ENCODE measurements around the gene CERS1. TPM values are rescaled to one million over a fixed set of nuclear protein-coding genes. Genes with fewer than 3 reads are reported as not detected.

CERS1 gene
- total RNA-seq, 1 experiment from 2014 or later, result 3.1 TPM

DNA sequence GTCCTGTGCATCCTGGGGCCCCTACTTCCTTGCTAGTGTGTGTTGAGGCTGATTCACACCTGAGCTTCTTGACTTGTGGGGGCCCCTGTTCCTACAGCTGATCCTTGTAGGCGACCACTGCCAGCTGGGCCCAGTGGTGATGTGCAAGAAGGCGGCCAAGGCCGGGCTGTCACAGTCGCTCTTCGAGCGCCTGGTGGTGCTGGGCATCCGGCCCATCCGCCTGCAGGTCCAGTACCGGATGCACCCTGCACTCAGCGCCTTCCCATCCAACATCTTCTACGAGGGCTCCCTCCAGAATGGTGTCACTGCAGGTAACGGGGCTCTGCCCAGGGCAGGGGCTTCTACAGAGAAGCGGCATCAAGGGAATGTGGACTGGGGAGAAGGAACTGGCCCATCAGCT is 38.7 kb downstream of the CERS1 start:
- no peak for DNase-seq (ENCODE audit: low spot score)

DNA sequence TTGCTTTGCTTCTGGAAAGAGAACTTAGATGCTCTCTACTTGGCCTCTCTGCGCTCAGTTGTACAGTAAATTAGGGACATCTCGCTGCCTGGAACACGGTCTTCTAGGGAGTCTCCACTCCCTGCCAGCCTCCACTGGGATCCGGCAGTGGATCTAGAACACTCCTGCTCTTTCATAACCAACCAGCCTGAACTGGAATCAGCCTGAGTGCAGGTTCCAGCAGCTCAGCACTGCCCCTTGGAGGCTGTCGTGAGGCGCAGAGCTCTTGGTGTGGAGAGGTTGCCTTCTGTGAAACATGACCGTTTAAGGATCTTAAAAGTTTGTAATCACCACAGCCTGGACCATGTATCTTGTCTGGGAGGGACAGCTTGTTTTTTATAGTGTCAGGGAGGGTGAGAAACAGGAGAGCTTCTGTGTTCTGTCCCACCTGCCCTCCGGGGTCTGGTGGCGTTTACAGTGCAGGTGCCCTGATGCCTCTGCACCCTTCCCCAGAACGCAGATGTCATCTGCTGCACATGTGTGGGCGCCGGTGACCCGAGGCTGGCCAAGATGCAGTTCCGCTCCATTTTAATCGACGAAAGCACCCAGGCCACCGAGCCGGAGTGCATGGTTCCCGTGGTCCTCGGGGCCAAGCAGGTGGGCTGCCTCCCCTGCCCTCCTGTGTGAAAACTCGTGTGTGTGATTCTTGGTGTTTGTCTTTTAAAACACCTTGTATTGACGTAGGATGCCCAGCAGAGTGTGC is 39.4 kb downstream of the CERS1 start:
- DNase-seq (ENCODE audit: low spot score), result no peak

DNA sequence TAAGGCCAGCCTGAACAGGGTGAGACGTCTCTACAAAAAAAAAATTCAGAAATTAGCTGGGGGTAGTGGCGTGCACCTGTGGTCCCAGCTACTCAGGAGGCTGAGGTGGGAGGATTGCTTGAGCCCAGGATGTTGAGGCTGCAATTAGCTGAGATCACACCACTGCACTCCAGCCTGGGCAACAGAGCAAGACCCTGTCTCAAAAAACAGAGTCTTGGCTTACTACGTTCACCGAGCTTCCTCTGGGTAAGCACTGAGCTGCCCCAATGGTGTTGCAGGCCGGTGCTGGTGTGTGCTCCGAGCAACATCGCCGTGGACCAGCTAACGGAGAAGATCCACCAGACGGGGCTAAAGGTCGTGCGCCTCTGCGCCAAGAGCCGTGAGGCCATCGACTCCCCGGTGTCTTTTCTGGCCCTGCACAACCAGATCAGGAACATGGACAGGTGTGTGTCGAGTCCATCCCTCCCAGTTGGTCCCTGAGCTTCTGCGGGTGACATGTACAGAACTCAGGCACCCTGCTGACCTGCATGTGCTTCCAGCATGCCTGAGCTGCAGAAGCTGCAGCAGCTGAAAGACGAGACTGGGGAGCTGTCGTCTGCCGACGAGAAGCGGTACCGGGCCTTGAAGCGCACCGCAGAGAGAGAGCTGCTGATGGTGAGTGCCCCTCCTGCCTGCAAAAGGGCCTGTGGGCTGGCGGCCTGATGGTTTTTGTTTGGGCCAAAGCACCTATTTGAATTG is 40.1 kb downstream of the CERS1 start:
- DNase-seq (ENCODE audit: low spot score), result no peak

DNA sequence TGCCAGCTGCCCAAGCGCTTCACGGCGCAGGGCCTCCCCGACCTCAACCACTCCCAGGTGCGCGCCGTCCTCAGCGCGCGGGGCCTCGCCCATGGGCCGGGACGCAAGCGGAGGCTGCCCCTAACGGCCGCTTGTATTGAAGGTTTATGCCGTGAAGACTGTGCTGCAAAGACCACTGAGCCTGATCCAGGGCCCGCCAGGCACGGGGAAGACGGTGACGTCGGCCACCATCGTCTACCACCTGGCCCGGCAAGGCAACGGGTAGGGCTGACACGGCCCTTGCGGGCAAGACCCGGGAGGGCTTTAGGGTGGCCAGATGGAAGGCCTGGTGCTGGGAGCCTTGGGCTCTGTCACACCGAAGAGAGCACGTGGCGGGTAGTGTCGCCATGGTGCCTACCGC is 41.0 kb downstream of the CERS1 start:
- no peak for DNase-seq (ENCODE audit: low spot score)

DNA sequence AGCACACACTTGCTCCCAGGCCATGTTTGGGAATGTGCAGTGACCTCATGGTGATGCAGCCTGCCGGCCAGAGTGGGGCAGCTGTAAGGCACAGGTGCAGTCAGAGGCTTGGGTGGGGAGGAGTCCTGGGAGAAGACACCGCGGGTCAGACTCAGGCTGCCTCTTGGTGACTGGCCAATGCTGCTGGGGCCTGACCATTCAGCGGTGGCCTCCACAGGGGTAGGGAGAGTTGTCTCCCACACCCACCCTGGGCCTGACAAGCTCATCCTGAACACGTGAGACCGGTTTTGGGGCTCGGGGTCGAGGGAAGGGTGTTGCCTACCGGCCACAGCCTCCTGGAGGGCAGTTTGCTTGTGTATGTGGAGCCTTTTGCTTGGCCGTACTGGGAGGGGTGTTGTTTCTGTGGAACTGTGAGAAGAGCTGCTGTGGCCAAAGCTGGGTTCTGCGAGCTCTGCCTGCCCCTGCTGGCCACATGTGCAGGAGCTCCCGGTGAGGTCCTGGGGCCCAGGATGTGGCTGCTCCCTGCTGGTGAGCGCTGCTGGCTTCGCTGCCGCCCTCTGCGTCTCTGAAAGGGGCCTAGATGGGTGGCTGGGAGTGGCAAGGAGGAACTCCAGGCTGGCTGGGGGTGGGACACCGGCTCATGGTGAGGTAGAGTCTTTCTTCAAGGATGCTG is 42.1 kb downstream of the CERS1 start:
- DNase-seq (ENCODE audit: low spot score), result no peak

DNA sequence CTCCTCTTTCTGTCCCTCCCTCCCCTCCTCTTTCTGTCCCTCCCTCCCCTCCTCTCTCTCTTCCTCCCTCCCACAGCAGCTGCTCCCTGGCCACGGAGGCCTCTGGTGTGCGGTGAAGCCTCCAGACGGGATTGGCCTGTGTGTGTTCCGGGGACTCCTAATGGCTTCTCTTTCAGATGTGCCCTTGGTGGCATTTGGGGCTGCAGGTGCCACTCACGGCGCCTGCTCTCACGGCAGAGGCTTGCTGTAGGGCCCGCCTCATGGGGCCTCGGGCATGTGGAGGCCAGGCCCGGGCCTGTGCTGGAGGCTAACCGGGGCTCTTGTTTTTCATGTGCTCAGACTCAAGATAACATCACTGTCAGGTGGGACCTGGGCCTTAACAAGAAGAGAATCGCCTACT is 43.3 kb downstream of the CERS1 start:
- no peak for DNase-seq (ENCODE audit: low spot score)

DNA sequence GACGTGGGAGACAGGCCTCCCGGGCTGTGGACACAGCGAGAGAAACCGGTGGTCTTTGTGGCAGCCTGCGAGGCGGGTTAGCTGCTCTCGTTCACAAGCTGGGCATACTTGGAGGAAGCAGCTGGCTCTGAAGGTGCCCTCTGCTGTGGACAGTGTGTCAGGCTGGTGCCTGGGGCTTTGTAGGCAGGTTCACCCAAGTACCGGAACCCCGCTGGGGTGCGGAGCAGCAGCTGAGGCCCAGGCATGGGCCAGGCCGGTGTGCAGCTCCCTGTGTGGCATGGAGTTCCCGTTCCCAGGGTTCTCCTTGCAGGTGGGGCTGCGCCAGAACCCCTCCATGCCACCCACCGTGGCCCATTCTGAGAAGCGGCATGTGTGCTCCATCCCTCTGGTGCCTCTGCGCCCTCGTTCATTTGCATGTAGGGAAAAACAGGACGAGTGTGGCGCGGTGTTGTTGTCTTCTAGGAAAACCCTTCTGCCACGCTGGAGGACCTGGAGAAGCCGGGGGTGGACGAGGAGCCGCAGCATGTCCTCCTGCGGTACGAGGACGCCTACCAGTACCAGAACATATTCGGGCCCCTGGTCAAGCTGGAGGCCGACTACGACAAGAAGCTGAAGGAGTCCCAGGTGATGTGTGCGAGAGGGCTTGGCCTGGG is 44.2 kb downstream of the CERS1 start:
- DNase-seq (ENCODE audit: low spot score), result no peak

DNA sequence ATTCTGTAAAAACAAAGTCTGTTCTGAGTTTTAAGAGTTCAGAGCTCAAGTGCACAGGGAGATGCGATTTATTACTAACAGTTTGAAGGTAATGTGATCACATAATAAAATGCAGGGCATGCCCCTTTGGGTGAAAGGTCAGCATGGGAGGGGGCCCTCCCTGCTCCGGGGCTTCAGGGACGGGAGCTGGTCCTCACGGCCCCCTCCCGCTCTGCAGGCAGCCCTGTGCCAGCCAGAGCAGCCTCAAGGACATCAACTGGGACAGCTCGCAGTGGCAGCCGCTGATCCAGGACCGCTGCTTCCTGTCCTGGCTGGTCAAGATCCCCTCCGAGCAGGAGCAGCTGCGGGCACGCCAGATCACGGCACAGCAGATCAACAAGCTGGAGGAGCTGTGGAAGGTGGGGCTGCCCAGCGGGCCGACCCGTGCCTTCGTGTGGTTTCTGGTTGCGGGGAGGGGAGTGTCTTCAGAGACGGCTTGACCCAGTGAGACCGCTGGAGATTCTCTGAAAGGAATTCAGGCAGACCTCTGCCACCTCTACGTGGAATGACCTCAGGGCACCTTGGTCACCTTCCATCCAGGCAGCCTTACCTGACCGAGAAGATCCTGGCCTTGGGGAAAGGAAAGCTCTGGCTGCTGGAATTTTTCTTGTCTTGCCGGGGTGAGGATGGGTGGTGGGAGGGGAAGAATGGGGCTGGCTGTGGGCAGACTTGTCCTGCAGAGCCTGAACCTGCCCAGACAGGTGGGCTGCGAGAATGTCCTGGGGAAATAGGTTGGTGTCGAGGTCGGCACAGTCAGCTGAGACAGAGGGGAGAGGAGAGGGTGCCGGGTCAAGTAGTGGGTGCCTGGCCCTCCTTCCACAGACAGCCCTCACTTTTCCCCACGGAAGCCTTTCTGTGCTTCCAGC is 45.2 kb downstream of the CERS1 start:
- no peak for DNase-seq (ENCODE audit: low spot score)

DNA sequence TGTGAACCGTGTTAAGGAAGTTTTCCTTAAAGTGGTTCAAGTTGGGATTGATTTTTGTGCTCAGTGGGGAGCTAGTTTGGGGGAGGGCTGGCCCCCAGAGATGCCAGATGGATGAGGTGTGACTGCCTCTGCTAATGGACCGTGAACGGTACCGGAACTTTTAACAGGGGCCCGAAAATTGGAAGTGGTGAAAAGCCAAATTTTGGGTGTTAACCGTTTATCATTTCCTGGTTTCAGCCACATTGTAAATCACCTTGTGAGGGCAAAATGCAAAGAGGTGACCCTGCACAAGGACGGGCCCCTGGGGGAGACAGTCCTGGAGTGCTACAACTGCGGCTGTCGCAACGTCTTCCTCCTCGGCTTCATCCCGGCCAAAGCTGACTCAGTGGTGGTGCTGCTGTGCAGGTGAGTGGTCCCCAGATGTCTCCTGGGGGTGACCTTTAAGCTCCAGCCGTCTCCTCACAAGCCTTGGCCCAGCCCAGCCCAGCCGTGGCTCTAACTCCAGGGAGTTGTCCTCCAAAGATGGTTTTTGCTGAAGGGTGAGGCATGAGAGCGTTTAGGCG is 46.0 kb downstream of the CERS1 start:
- DNase-seq (ENCODE audit: low spot score), result no peak

DNA sequence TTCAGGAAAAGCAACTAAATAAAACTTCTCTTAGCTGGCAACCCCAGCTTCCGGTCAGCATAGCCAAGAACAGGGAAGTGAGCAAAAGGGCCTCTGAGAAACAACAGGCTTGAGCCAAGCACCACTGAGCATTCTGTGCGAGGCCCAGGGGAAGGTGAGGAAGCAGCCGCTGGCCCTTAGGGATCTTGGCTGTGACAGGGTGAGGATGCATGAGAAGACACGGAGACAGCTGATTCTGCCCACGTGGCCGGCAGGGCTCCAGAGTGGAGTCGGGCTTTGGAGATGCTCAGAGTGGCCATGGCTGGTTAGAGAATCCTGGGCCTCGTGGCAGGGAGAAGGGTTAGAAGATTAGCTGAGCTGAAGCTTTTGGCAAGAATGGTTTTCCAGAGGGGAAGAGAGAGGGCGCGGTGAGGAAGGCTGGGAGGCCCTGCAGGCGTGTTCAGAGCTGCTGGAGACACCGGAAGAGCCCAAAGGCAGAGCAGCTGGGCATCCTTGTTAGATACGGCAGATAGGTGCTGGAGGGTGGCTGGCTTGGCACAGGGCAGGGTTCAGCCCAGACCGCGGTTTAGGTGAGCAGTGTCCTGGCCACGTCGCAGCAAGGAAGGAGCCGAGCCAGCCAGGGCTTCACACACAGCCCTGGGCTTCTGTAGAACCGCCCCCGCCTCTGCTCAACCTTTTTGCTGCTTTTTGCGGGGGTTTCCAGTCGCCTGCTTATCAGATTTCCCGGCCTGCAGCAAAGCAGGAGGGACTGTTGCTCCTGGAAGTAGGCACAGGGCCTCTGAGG is 46.9 kb downstream of the CERS1 start:
- DNase-seq (ENCODE audit: low spot score), result no peak

DNA sequence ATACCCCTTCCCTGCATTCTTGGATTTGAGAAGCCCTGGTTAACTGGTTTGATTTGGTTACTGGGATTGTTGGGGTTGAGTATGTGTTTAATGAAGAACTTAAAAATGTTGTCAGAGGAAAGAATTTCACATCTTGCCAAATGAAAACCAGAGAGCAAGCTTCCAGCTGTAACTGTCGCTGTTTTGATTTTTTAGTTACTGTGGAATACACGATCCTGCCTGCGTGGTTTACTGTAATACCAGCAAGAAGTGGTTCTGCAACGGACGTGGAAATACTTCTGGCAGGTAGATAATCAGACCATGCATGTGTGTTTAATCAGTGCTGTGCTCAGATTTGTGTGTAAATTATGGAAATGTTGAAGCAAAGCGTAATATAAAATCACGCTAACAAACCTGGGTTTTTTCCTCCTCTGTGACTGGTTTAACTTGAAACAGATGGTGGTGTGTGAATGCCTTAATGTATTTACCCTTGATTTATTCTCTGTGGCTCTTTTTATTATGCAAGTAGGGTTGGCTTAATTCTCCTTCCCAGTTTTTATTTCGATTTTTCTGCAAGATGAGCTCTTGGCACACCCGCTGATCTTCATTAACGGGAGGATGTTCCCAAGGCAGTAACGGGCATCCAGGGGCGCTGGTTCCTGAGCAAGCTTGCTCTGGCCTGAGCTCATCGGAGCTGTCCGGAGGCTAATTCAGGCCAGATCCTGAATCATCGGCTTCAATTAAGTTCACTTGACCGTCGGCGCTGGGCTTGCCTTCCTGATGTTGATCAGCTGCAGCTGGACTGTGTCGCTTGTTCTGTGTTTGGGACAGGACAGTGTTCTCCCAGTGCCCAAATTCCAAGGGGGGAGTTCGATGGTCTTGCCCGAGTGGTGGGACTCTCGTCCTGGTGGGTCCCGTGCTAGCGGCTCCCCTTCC is 48.2 kb downstream of the CERS1 start:
- no peak for DNase-seq (ENCODE audit: low spot score)

DNA sequence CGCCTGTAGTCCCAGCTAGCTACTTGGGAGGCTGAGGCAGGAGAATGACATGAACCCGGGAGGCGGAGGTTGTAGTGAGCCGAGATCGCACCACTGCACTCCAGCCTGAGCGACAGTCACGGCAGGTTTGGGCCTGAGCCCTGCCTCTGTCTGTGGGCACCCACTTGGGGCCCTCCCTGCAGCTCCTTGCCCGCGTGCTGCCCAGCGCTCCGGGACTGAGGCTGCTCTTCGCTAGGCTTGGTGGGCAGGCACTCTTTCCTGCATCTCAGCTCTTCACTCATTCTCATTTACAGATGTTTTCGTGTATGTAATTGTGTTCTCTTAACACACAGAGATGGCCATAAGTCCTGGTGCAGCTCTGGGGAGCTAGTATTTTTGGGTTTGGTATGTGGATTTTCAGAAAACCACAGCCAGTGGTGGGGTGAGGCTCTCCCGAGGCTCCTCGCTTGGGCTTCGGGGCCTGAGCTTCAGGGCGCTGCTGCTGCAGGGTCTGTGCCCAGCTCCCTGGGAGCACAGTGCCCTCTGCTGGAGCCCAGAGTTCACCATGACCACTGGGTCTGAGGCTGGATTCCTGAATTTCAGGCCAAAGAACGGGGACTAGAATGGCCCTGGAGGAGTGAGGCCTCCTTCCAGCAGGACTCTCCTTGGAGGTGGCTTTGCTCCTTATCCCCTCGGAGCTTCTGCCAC is 49.0 kb downstream of the CERS1 start:
- peak; percentile 59 for DNase-seq (ENCODE audit: low spot score)

DNA sequence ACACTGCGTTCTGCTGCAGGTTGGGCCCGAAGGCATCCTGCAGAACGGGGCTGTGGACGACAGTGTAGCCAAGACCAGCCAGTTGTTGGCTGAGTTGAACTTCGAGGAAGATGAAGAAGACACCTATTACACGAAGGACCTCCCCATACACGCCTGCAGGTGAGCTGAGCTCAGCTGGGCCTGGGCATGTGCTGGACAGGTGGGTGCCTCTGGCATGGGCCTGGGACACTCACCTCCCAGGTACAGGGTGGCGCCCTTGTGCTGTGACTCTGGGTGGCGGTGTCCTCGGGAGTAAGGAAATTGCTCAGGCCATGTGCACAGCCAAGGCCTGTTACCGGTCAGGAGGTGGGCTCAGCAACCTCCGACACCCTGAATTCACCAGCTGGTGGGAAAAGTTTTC is 50.0 kb downstream of the CERS1 start:
- no peak for DNase-seq (ENCODE audit: low spot score)

DNA sequence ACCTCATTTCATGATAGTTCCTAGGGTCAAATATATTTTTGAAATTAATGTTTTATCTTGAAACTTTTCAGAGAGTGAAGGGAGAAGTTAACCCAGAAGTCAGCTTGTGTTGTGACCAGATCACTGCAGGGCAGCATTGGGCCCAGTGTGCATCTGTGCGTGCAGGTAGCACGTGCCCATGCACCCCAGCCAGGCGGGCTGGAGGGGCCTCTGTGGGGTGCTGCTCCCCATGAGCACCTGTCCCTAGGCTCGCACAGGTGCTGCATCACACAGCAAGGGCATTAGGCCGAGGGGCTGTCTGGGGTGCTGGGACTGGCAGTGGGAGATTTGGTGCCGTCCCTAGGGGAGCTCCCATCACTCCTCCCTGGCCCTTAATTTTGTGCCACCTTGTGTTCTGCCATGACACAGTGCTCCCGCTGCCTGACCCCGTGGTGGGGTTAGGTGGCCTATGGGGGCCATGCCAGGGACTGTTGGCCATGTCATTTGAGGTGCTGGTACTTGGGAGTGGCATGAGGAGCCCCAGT is 51.1 kb downstream of the CERS1 start:
- DNase-seq (ENCODE audit: low spot score), result no peak

DNA sequence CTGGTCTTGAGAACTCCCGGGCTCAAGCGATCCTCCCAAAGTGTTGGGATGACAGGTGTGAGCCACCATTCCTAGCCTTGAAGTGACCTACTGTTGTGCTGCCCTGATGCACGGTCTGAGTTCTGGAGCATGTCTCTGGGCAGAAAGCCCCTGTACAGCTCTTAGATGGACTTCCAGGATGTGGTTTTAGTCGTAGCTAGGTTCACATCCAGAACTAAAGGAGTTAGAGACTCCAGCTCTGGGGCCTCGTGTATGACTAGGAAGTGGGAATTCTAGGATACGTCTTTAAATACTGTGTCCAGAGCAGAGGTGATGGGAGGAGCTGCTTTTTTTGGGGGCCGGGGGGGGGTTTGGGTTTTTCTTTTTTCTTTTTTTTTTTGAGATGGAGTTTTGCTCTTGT is 52.0 kb downstream of the CERS1 start:
- DNase-seq (ENCODE audit: low spot score), result peak; percentile 45

DNA sequence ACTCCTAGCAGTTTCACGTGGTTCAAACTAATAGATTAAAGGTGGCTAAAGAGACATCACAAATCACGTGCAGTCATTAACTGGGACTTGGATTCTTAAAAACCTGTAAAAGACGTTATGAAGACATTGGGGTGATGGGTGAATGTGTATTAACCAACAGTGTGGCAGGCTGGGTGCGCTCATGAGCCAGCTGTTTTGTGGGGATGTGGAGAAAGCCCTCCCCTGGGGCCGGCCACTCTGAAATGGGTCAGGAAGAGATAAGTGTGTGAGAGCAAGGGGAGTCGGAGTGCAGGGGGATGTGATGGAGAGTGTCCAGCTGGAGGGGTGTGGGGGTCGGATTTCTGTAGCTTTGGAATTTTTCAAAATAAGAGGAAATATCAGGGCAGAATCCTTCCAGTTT is 53.8 kb downstream of the CERS1 start:
- no peak for DNase-seq (ENCODE audit: low spot score)

DNA sequence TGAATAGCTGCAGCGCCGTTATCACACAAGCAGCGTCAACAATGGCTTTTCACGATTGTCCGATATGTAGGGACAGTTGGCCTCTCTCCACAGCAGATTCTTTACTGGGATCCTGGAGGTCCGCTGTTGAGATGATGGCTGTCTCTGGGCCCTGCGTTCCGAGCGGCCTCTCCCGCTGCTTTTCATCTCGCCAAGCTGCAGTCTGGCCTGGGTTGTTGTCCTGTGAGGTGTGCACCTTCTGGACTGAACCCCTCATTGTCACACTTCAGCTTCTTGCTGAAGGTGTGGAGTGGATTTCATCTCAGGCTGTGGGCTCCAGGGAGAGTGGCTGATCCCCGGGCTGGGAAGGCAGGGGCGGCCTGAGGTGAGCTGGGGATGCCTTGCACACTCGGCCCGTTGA is 54.6 kb downstream of the CERS1 start:
- DNase-seq (ENCODE audit: low spot score), result no peak

Measured in A172 (cell line).